B cell (primary cell): ENCODE measurements around the gene HABP4. TPM values are rescaled to one million over a fixed set of nuclear protein-coding genes. Genes with fewer than 3 reads are reported as not detected.

ENCODE experiments used
- ATAC-seq: fragments of 200-7000 bp; cut with Tn5 transposase; one replicate; pipeline ENCODE4 v1.10.0; 2021; ENCODE audit warnings: low read depth, mild to moderate bottlenecking, moderate number of reproducible peaks, moderate library complexity
- CTCF ChIA-PET: fragments of 350-600 bp; sonication (Branson Sonifier 250); formaldehyde crosslinking; loops from one replicate; lab custom pipeline; 2021; ENCODE audit warnings: antibody characterized with exemption, inconsistent platforms; lab: Charles Lee
- POLR2A ChIA-PET: fragments of 350-600 bp; sonication (Branson Sonifier 250); formaldehyde crosslinking; loops from one replicate; lab custom pipeline; 2021; ENCODE audit warnings: antibody characterized with exemption; lab: Charles Lee
- DNase-seq: peaks from one replicate; pipeline ENCODE4 v3.0.0; 2013
- H2AFZ ChIP-seq: 2 replicates; pipeline ENCODE4 v1.6.1; 2012; ENCODE audit warnings: mild to moderate bottlenecking, low read depth, low read length; ENCODE audit not compliant: insufficient read depth, poor library complexity, severe bottlenecking
- H3K27ac ChIP-seq, 2 donors: 1 replicate in 1 of 2; 2 replicates in 1 of 2; pipeline ENCODE4 v1.5.1; 2012 to 2013; ENCODE audit warnings: low read length in 2 of 2, mild to moderate bottlenecking in 2 of 2, moderate library complexity in 1 of 2
- H3K27me3 ChIP-seq, 4 experiments: fragments of 200-600 bp in 1 of 4; sonication (generic) in 1 of 4; replicated peaks in 1 of 4; 1 replicate in 2 of 4; 2 replicates in 2 of 4; pipeline versions ENCODE4 v1.6.1 to v1.7.0; 2013 to 2016; ENCODE audit warnings: low read length in 3 of 4, mild to moderate bottlenecking in 2 of 4, mixed read lengths in 1 of 4, moderate library complexity in 1 of 4; ENCODE audit not compliant: insufficient read depth in 4 of 4, control insufficient read depth in 3 of 4; ENCODE audit errors: control extremely low read depth in 1 of 4
- H3K36me3 ChIP-seq, 2 experiments: replicated peaks in 1 of 2; 1 replicate in 1 of 2; 2 replicates in 1 of 2; pipeline versions ENCODE4 v1.6.1 to v1.7.1; 2013; ENCODE audit warnings: low read length in 1 of 2; ENCODE audit not compliant: insufficient read depth in 2 of 2, control insufficient read depth in 1 of 2; ENCODE audit errors: control extremely low read depth in 1 of 2, extremely low read depth in 1 of 2
- H3K4me1 ChIP-seq, 2 donors: fragments of 200-600 bp in 1 of 2; sonication (generic) in 1 of 2; 1 replicate in 1 of 2; 2 replicates in 1 of 2; pipeline versions ENCODE4 v1.5.1 to v1.6.1; 2013 to 2017; ENCODE audit warnings: low read length in 2 of 2; ENCODE audit not compliant: control insufficient read depth in 2 of 2, insufficient read depth in 2 of 2
- H3K4me2 ChIP-seq: replicated peaks from 2 replicates; pipeline ENCODE3; 2012; ENCODE audit warnings: mild to moderate bottlenecking, low read depth, low read length; ENCODE audit not compliant: poor library complexity, severe bottlenecking
- H3K4me3 ChIP-seq, 5 experiments: fragments of 200-600 bp in 1 of 5; sonication (generic) in 1 of 5; 1 replicate in 3 of 5; 2 replicates in 2 of 5; pipeline versions ENCODE4 v1.5.1 to v1.7.0; 2011 to 2016; ENCODE audit warnings: low read length in 4 of 5, mild to moderate bottlenecking in 4 of 5, low read depth in 2 of 5, control low read depth in 1 of 5, moderate library complexity in 1 of 5; ENCODE audit not compliant: insufficient read depth in 1 of 5; ENCODE audit errors: control extremely low read depth in 1 of 5, extremely low read depth in 1 of 5
- H3K79me2 ChIP-seq: fragments of 200-600 bp; sonication (generic); one replicate; pipeline ENCODE4 v1.6.0; 2016; ENCODE audit warnings: low read length; ENCODE audit not compliant: control insufficient read depth, insufficient read depth
- H3K9ac ChIP-seq: fragments of 200-600 bp; sonication (generic); 2 replicates; pipeline ENCODE4 v1.6.1; 2017; ENCODE audit warnings: mild to moderate bottlenecking, low read length, moderate library complexity
- H3K9me3 ChIP-seq, 3 donors: one replicate each; pipeline versions ENCODE4 v1.6.1 to v1.7.1; 2013; ENCODE audit warnings: low read length in 2 of 3; ENCODE audit not compliant: control insufficient read depth in 2 of 3, insufficient read depth in 1 of 3; ENCODE audit errors: control extremely low read depth in 1 of 3
- H4K20me1 ChIP-seq: 2 replicates; pipeline ENCODE4 v1.6.0; 2012; ENCODE audit warnings: mild to moderate bottlenecking, low read length; ENCODE audit not compliant: insufficient read depth, control insufficient read depth, poor library complexity, severe bottlenecking
- H3K27ac Mint-ChIP-seq: one replicate; pipeline ENCODE4 v1.8.0; 2021; ENCODE audit warnings: mixed read lengths
- H3K27me3 Mint-ChIP-seq: one replicate; pipeline ENCODE4 v1.8.0; 2021; ENCODE audit warnings: mixed read lengths
- H3K4me1 Mint-ChIP-seq: one replicate; pipeline ENCODE4 v1.8.0; 2021; ENCODE audit warnings: mixed read lengths
- H3K4me3 Mint-ChIP-seq: one replicate; pipeline ENCODE4 v1.8.0; 2021; ENCODE audit warnings: mixed read lengths
- H3K9me3 Mint-ChIP-seq: one replicate; pipeline ENCODE4 v1.8.0; 2022; ENCODE audit warnings: mixed read lengths; ENCODE audit not compliant: insufficient read depth
- EZH2 ChIP-seq: IDR thresholded peaks from 2 replicates; pipeline ENCODE4 v1.6.1; 2012; ENCODE audit warnings: borderline replicate concordance, low read depth, mild to moderate bottlenecking, moderate library complexity, low read length; ENCODE audit not compliant: insufficient read depth, poor library complexity, severe bottlenecking
- WGBS: methylation state at CpG from one replicate; pipeline ENCODE4 v1.1.5; 2013; ENCODE audit warnings: missing lambda C conversion rate; ENCODE audit not compliant: insufficient coverage; 5-methylcytosine and 5-hydroxymethylcytosine counted together
- intact Hi-C: fragments of 100-400 bp; cut with micrococcal nuclease; formaldehyde crosslinking; loops from one replicate; pipeline ENCODE4 v1.10.0; 2022
- polyA plus RNA-seq: library from polyadenylated mRNA; depleted of rRNA; stranded (reverse); fragments of >200 nt; gene quantifications from 2 replicates; pipeline ENCODE4 v1.2.3, GENCODE V29; 2012
- total RNA-seq, 2 donors: library from RNA; stranded (reverse); fragments of 120-200 nt in 1 of 2; gene quantifications; 1 replicate in 1 of 2; 2 replicates in 1 of 2; pipeline versions ENCODE4 v1.2.3 to v1.2.4, GENCODE V29; 2013 to 2022
- TF ChIP-seq, protein P1 (sequence below): fragments of 200-600 bp; IDR thresholded peaks from one replicate; pipeline ENCODE4 v1.8.0; 2022; ENCODE audit warnings: antibody characterized with exemption, mild to moderate bottlenecking

The HABP4 gene
- total and polyA plus RNA-seq, 2 donors (not counting 1 experiment from before 2014, with no cell fraction given): 3.3 to 15.0 TPM

DNA sequence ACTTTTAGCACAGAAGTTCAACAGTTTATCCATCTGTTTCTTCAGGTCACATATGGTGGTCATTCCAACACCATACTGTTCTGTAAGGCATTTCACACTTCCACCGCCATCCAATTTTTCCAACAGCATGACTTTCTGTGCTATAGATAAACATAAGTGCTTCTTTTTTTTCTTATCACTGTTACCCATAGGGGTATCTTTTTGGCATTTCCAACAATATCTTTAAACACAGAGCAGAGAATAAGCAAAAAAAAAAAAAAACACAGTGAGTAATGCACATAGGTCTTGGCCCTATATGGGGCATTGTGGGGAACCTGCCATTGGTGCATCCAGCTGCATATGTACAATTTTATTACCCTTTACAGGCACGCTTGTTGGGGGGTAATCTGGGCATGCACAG lies 19.6 kb upstream of the HABP4 start:
- ATAC-seq (no peak), DNase-seq (no peak)
- Mint-ChIP-seq H3K4me1 (no peaks in the 10 kb centered on the region), H3K27ac (no peak overlapping the region), H3K9me3 (no peaks in the 10 kb centered on the region), H3K4me3 (no peak overlapping the region), H3K27me3 (peaks cover 12% of the 10 kb centered on the region)
- Histone ChIP-seq H3K9me3 (no peaks in the 10 kb centered on the region), H3K79me2 (no peaks in the 10 kb centered on the region), H3K9ac (no peak overlapping the region), H3K4me1 (no peaks in the 10 kb centered on the region), H2AFZ (no peak overlapping the region), H3K4me2 (no peak overlapping the region), H4K20me1 (no peaks in the 10 kb centered on the region), H3K27me3 (no peaks in the 10 kb centered on the region), H3K4me3 (no peak overlapping the region), H3K36me3 (no peaks in the 10 kb centered on the region), H3K27ac (no peak overlapping the region)
- intact Hi-C loops: no loop called here
- no CpG with 5 or more reads among the region's 2 CpGs for WGBS
- TF ChIP-seq, protein P1, sequence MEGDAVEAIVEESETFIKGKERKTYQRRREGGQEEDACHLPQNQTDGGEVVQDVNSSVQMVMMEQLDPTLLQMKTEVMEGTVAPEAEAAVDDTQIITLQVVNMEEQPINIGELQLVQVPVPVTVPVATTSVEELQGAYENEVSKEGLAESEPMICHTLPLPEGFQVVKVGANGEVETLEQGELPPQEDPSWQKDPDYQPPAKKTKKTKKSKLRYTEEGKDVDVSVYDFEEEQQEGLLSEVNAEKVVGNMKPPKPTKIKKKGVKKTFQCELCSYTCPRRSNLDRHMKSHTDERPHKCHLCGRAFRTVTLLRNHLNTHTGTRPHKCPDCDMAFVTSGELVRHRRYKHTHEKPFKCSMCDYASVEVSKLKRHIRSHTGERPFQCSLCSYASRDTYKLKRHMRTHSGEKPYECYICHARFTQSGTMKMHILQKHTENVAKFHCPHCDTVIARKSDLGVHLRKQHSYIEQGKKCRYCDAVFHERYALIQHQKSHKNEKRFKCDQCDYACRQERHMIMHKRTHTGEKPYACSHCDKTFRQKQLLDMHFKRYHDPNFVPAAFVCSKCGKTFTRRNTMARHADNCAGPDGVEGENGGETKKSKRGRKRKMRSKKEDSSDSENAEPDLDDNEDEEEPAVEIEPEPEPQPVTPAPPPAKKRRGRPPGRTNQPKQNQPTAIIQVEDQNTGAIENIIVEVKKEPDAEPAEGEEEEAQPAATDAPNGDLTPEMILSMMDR: no peak
- no peak for TF ChIP-seq EZH2
- CTCF ChIA-PET: no interaction called here
- POLR2A ChIA-PET: no interaction called here

DNA sequence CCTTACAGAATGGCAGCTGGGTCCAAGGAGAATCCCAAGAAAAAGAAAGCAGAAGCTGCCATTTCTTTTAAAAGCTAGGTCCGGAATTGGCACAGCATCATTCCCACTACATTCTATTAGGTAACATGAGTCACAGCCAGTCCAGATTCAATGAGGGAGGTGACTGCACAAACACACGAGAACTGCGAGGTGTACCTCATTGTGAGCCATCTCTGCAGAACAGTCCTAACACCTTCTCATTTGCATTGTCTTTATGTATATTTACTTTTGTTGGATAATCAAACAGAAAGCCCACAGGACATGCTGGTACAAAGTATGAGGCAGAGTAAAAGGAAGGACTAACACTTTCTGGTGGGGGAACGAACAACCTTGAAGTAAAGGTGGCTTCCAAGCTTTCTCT lies 14.6 kb upstream of the HABP4 start:
- Histone ChIP-seq H3K9ac (no peak overlapping the region), H3K4me3 (no peak overlapping the region), H4K20me1 (no peaks in the 10 kb centered on the region), H3K79me2 (no peaks in the 10 kb centered on the region), H3K36me3 (no peaks in the 10 kb centered on the region), H3K27ac (no peak overlapping the region), H3K9me3 (no peaks in the 10 kb centered on the region), H3K4me1 (no peaks in the 10 kb centered on the region), H3K27me3 (no peaks in the 10 kb centered on the region), H3K4me2 (no peak overlapping the region), H2AFZ (no peak overlapping the region)
- Mint-ChIP-seq H3K4me1 (no peaks in the 10 kb centered on the region), H3K4me3 (no peak overlapping the region), H3K27ac (no peak overlapping the region), H3K27me3 (peaks cover 8% of the 10 kb centered on the region), H3K9me3 (no peaks in the 10 kb centered on the region)
- ATAC-seq (no peak), DNase-seq (no peak)
- ChIA-PET CTCF (no interaction called here), POLR2A (no interaction called here)
- 100% methylated on average over 2 of the region's 4 CpGs for WGBS
- TF ChIP-seq, protein P1: no peak
- no peak for TF ChIP-seq EZH2
- intact Hi-C loops: no loop called here
